ENCODE results near the gene SSTR5.

The SSTR5 gene

DNA sequence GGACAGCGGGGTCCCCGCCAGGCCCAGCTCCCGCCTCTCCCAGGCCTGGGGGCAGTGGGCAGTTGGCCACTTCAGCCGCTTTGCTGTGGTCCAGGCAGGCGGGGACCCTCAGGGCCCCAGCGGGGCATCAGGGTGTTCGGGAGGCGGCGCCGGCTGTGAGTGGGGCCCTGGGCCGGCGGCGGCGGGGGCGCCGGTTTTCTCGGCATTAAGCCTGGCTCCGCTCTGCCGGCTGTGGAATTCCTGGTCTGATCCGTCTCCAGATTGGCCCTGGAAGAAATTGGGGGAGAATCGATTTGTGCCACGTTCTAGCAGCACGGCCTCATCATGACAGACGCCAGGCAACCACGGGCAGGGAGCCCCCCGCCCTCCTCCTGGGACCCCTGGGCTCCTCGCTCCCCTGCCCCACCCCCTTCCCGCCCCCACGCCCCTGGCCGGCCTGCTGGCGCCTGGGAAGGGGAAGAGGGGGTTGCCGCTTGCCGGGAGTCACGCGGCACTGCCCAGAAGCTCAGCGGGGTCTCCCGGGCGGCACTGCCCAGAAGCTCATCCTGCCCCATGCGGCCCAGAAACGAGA lies 28.6 kb upstream of the SSTR5 start:
- POLR2A ChIA-PET = no interaction called here
- CTCF ChIA-PET = interaction anchor here (1.1 to 2.6 kb wide), 2 partner anchors 11 to 13 kb away, joined by 3 to 14 read pairs; no protein-coding TSS in a partner anchor
- TF ChIP-seq, protein P1, sequence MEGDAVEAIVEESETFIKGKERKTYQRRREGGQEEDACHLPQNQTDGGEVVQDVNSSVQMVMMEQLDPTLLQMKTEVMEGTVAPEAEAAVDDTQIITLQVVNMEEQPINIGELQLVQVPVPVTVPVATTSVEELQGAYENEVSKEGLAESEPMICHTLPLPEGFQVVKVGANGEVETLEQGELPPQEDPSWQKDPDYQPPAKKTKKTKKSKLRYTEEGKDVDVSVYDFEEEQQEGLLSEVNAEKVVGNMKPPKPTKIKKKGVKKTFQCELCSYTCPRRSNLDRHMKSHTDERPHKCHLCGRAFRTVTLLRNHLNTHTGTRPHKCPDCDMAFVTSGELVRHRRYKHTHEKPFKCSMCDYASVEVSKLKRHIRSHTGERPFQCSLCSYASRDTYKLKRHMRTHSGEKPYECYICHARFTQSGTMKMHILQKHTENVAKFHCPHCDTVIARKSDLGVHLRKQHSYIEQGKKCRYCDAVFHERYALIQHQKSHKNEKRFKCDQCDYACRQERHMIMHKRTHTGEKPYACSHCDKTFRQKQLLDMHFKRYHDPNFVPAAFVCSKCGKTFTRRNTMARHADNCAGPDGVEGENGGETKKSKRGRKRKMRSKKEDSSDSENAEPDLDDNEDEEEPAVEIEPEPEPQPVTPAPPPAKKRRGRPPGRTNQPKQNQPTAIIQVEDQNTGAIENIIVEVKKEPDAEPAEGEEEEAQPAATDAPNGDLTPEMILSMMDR (IDR thresholded peaks at IDR 0.05; ENCODE audit: insufficient read depth, low read length, missing control alignments) = no peak
- H3K4me3 ChIP-seq (ENCODE audit: low read depth, low read length) = no peak overlapping the region
- no peak for DNase-seq (ENCODE audit: low read depth, low spot score)

DNA sequence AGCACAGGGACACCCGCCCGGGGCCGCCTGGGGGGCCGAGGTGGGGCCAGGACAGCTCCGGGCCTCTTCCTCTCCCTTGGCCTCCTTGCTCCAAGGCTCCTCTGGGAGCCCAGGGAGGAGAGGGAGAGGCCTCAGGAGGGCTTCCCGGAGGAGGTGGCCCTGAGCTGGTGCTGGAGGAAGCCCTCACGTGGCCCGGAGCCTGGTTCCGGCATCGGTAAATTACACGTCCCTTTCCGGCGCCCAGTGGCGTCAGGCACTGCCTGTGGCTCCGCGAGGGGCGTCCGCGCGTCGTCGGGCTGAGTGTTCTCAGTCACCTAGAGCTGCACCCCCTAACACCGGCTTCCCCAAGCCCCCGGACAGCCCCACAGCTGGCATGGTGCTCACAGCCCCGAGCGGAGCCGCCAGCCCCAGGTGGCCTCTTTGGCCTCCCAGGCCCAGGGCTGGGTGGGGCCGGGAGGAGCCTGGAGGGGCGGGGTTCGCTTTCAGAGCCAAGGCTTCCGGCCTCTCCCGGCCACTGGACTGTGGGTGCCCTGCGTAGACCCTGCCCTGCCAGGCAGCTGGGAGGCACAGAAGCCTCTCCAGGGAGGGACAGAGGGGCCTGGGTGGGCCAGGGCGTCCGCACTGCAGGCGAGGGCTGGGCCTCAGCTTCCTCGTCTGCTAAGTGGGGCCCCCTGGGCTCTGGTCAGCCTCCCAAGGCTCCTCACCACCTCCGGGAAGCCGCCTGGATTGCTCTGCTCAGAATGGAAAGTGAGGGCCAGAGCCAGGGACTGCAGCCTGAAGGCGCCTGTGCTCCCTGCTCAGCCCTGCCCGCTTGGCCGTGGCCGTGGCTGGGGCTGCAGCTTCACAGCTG lies 27.9 kb upstream of the SSTR5 start:
- TF ChIP-seq, protein P1 (IDR thresholded peaks at IDR 0.05; ENCODE audit: insufficient read depth, low read length, missing control alignments) = no peak
- ChIA-PET CTCF (interaction anchor here (1.1 to 2.6 kb wide), 4 partner anchors 11 to 15 kb away, joined by 3 to 14 read pairs (median 4); no protein-coding TSS in a partner anchor), POLR2A (no interaction called here)
- no peak overlapping the region for H3K4me3 ChIP-seq (ENCODE audit: low read depth, low read length)
- DNase-seq (ENCODE audit: low read depth, low spot score) = no peak

- DNase-seq (ENCODE audit: low read depth, low spot score) = no peak
- TF ChIP-seq, protein P1 (IDR thresholded peaks at IDR 0.05; ENCODE audit: insufficient read depth, low read length, missing control alignments) = no peak
- ChIA-PET POLR2A (no interaction called here), CTCF (interaction anchor here (1.6 to 2.6 kb wide), 3 partner anchors 10 to 14 kb away, joined by 3 to 14 read pairs (median 5); no protein-coding TSS in a partner anchor)
- H3K4me3 ChIP-seq (ENCODE audit: low read depth, low read length) = no peak overlapping the region
Observed at GRCh38 chr16:1045310-1045992, 27.1 kb upstream of the SSTR5 start.

GRCh38 chr16:1045993-1046911 lies 26.3 kb upstream of the SSTR5 start:
- CTCF ChIA-PET = interaction anchor here (1.6 to 2.3 kb wide), 3 partner anchors 9 to 13 kb away, joined by 3 to 20 read pairs (median 5); no protein-coding TSS in a partner anchor
- H3K4me3 ChIP-seq (ENCODE audit: low read depth, low read length) = no peak overlapping the region
- TF ChIP-seq, protein P1 (IDR thresholded peaks at IDR 0.05; ENCODE audit: insufficient read depth, low read length, missing control alignments) = no peak
- no peak for DNase-seq (ENCODE audit: low read depth, low spot score)
- POLR2A ChIA-PET = no interaction called here

- POLR2A ChIA-PET = no interaction called here
- DNase-seq (ENCODE audit: low read depth, low spot score) = no peak
- CTCF ChIA-PET = interaction anchor here (1.6 to 2.3 kb wide), 2 partner anchors 9 to 335 kb away, joined by 5 to 20 read pairs; no protein-coding TSS in a partner anchor
- TF ChIP-seq, protein P1 (IDR thresholded peaks at IDR 0.05; ENCODE audit: insufficient read depth, low read length, missing control alignments) = no peak
- H3K4me3 ChIP-seq (ENCODE audit: low read depth, low read length) = no peak overlapping the region
Observed at GRCh38 chr16:1047123-1047522, 25.4 kb upstream of the SSTR5 start.
